HG02623 (cell line): ENCODE measurements around the gene VTA1.

Experiments used
- ATAC-seq: cut with Tn5 transposase; IDR thresholded peaks from one replicate; pipeline ENCODE4 v1.9.1; 2021; ENCODE audit warnings: moderate library complexity; ENCODE audit not compliant: unreplicated experiment

Gene VTA1

DNA sequence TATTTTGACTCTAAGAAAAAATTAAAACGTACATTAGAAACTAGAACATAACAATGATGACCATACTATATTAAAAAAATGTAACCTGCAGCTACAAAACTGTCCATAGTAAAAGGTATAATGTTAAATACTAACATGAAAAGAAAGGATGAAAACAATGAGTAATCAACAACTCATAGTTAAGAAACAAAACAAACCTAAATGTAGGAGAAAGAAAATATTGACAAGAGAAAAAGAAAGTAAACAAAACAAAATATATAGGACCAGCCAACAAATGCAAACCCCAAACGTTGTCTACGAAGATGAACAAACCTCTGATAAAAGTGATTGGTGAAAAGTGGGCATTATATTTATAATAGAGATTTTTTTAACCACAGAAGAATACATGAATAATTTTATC is 113.7 kb downstream of the VTA1 start:
- ATAC-seq: no peak

DNA sequence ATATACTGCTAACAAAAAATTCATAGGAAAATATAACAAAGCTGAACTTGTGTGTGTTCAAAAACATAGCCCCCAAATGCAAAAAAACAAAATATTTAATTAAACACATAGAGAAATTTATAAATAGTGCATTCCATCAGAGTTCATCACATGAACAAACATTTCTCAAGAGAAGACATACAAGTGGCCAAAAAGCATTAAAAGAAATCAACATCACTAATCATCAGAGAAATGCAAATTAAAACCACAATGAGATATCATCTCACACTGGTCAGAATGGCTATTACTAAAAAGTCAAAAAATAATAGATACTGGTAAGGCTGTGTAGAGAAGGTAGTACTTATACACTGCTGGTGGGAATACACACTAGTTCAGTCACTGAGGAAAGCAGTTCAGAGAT is 115.2 kb downstream of the VTA1 start:
- ATAC-seq: no peak

DNA sequence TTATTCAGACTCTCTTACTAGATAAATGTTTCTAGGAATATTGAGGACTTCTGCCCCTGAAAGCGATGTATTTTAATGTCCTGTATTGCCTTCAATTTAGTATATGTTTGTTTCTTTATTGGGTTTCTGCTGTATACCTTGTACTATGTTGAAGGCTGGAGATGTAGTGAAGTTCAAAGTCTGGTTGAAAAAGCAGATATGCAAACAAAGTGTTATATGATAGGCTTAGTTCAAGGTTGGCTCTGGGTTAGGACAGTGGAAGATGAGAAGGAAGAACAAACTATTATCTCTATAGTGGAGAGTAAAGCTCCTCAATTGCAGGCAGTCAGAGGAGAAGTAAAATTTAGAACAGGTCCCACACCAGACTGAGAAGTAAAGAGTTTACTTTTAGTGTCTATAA is 118.4 kb downstream of the VTA1 start:
- ATAC-seq: no peak

DNA sequence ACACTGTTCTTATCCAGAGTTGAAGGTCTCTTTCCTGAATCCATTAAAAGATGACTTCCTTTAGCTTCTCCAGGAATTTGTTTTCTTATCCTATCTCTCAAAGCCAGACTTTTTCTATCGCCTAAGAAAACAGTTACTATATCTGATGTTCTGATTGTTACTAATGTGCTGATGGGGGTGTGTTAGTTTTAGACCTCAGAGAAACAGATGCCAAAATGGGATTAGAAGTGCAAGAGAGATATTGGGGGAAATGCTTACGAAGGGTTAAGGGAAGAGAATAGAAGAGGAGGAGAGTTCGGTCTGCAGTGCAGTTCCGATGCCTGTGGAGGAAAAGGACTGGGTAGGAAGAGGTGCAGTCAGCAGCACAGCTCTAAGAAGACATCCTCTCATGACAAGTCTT is 119.0 kb downstream of the VTA1 start:
- no peak for ATAC-seq

DNA sequence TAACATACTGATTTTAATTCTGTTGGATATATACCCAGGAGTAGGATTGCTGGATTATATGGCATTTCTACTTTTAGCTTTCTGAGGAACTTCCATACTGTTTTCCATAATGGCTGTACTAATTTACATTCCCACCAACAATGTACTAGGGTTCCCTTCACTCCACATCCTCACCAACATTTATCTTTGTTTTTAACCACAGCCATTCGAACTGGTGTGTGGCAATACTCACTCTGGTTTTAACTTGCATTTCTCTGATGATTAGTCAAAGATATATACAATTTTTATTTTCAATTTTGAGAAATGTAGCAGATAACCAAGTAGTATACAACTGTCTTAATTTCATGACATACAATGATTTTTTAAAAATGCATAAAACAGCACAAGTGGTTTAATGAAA is 124.4 kb downstream of the VTA1 start:
- no peak for ATAC-seq
